Measurements from ENCODE around the gene GPX4.

The GPX4 gene

DNA sequence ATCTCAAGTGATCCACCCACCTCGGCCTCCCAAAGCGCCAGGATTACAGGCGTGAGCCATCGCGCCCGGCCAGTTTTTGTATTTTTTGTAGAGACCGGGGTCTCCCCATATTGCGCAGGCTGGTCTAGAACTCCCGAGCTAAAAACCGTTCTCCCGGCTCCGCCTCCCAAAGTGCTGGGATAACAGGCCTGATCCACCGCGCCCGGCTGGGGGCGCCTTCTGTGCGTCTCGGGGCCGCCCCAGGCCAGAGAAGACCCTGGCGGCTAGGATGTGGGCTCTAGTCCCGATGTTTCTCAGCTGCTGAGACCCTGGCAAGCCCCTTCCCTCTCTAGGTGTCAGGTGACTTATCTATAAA lies 33.2 kb upstream of the GPX4 start:
- H3K4me3 ChIP-seq (ENCODE audit: low read depth, low read length): no peak overlapping the region
- TF ChIP-seq CTCF (IDR thresholded peaks at IDR 0.05; ENCODE audit: borderline replicate concordance, insufficient read depth, low read depth, low read length): no peak

DNA sequence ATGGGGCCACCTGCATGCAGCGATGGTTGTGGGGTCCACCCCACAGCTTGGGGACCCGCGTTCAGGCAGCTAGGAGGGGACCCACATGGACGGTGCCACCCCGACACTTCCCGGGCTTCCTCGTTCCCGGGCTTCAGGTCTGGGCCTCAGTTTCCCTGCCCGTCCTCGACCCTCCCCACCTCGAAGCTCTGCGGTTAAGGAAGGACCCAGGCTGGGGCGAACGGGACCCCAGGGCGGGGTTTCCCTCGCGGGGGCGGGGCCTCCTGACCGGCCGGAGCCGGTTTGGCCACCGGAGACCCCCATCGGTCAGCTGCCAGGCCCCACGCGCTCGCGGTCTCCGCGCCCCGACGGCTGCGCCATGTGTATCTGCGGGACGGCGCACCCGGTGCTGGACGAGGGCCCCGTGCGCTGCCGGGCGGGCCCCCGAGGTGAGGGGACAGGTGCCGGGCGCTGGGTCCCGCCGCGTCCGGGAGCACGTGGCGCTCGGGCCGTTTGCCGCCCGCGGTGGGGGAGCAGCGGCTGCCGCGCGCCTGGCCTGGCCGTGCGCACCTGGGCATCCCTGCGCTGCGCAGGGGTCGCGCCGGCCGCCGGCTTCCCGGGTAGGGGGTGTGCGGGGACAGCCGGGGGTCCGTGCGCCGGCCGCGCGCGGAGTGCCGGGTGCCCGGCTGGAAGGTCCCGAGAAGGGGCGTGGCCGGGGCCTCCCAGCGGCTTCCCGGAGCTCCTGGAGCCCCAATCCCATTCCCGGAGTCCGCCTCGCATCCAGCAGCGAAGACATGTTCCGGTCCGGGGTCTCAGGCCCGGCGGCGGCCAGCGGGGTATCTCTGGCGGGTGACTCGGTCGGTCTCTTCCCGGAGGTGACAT lies 32.6 kb upstream of the GPX4 start:
- H3K4me3 ChIP-seq (ENCODE audit: low read depth, low read length): no peak overlapping the region
- TF ChIP-seq CTCF (IDR thresholded peaks at IDR 0.05; ENCODE audit: borderline replicate concordance, insufficient read depth, low read depth, low read length): no peak

GRCh38 chr19:1072371-1073015 lies 31.3 kb upstream of the GPX4 start:
- no peak for TF ChIP-seq CTCF (IDR thresholded peaks at IDR 0.05; ENCODE audit: borderline replicate concordance, insufficient read depth, low read depth, low read length)
- H3K4me3 ChIP-seq (ENCODE audit: low read depth, low read length): no peak overlapping the region

- no peak overlapping the region for H3K4me3 ChIP-seq (ENCODE audit: low read depth, low read length)
- no peak for TF ChIP-seq CTCF (IDR thresholded peaks at IDR 0.05; ENCODE audit: borderline replicate concordance, insufficient read depth, low read depth, low read length)
Observed at GRCh38 chr19:1073063-1073955, 30.5 kb upstream of the GPX4 start.

DNA sequence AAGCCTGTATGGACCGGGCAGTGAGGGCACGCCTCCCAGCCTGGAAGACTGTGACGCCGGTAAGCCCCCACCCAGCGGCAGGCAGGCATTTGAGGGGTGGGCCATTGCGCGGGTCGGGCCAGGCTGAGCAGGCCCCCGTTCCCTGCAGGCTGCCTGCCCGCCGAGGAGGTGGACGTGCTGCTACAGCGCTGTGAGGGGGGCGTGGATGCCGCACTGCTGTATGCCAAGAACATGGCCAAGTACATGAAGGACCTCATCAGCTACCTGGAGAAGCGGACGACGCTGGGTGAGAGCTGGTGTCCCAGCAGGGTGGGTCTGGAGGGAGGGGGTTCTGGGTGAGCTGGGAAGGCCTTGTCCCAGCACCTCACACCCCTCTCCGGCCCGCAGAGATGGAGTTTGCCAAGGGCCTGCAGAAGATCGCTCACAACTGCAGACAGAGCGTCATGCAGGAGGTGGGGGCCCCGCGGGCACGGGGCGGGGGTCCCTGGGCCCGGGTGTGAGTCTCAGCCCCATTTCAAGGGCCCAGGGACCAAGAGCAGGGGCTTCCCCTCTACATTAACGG lies 29.8 kb upstream of the GPX4 start:
- H3K4me3 ChIP-seq (ENCODE audit: low read depth, low read length): no peak overlapping the region

More for the DNA sequence above, 29.8 kb upstream of the GPX4 start:
- no peak for TF ChIP-seq CTCF (IDR thresholded peaks at IDR 0.05; ENCODE audit: borderline replicate concordance, insufficient read depth, low read depth, low read length)

Measured in GM12875 (cell line).